DMS79 treated with DMSO at 0.1 percent for 48 hours (cell line): ENCODE measurements around the gene PLXNC1.

Source experiments
- DNase-seq: peaks from one replicate; lab custom pipeline; 2025; lab: John Stamatoyannopoulos, UW

The PLXNC1 gene

GRCh38 chr12:94266796-94267536, 118.6 kb downstream of the PLXNC1 start:
- no peak for DNase-seq

DNA sequence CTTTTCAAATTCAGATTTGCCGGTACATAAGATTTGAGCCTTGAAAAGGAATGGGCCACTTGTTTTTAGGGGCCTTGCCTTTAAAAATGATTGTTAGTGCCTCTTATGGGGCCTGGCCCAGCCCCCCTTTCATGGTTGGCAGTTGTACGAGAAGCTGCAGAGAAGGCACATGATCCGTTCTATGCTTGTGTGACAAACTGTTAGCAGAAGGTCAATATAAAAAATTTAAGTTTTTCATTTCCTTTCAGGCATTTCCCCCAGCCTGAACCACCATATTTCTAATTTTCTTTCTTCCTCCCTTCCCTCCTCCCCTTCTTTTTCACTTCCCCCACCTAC, 119.1 kb downstream of the PLXNC1 start:
- DNase-seq, result peak; percentile 22

DNA sequence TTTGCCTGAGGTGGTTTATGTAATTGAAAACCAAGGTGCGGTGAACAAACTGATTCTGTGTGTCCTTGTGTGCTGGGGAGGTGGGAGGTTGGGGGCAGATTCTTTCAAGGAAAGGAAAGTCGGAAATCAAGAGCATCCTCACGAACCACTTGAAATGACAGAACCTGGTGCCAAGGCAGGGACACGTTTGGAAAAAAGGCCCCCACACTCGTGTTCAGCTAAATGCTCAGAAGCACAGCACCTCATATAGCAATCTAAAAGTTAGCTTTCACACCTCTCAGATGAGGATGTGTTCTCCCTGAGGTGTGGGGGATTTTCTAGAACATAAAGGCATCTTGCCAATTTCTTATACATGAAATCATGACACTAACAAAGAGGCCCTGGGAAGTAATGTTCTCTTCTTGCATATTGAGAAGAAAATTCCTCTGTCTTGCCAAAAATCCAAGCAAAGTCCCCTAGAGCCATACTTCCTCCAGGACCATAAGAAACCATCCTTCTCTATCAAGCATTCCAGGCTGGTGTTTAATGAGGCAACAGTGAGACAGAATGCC, 119.6 kb downstream of the PLXNC1 start:
- DNase-seq, result no peak

- no peak for DNase-seq
Observed at GRCh38 chr12:94269316-94269999, 121.1 kb downstream of the PLXNC1 start.

- no peak for DNase-seq
Observed at GRCh38 chr12:94271351-94271750, 123.0 kb downstream of the PLXNC1 start.

GRCh38 chr12:94272280-94272679, 123.9 kb downstream of the PLXNC1 start:
- no peak for DNase-seq

DNA sequence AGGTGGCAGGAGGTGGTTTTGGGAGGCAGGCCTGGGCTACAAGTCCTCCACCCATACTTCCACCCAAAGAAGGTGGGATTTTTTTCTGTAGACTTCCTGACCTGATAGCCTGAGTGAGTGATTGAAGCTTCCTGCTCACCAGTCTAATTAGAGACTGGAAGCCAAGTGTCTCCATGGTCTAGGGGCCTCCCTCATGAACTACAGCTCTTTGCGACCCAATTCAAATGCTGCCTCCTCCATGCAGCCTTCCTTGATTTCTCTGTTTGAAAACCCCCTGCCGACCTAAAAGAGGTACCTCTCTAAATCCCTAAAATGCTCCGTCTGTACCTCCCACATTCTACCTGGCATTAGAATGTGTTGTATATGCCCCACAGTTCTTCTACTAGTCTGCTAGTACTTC, 124.9 kb downstream of the PLXNC1 start:
- no peak for DNase-seq

DNA sequence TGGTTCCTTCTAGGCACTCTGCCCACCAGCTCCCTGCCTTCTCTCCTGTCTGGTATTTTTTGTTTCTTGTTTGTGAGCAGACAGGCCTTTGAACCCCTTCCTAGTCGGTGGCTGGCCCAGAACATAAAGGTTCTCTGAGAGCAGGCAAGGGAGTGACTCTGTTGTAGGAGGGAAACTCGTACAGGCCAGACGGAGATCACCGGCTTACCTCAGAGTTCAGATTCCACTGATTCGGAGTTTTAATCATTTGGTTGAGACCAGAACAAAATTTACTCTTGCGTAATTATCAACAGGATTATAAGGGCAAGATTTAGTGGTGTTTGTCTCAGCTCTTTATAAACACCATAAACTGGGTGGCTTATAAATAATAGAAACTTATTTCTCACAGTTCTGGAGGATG, 128.3 kb downstream of the PLXNC1 start:
- no peak for DNase-seq

DNA sequence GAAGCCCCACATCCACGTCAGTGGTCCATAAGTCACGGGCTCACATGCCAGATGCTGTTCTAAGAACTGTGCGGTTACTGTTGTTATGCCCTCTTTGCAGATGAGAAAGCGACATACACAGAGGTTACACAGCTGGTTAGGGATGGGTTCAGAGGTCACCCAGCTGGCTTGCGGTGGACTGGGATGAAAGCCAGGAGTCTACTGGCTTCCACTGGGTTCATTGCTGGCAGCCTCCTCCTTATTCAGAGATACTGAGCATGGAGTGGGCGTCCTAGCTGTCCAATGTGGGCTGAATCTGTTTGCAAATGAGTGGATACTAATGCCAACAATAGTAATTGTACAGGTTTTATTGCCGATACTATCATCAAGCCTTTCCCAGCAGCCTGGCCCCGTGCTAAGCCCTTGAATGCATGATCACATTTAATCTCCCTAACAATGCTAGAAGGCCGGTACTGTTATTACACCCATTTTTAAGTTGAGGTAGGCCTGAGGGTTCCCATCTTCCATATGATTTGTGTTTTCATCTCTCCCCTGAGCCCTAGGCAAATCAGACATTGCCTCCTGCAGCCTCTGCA, 129.1 kb downstream of the PLXNC1 start:
- DNase-seq, result no peak

DNA sequence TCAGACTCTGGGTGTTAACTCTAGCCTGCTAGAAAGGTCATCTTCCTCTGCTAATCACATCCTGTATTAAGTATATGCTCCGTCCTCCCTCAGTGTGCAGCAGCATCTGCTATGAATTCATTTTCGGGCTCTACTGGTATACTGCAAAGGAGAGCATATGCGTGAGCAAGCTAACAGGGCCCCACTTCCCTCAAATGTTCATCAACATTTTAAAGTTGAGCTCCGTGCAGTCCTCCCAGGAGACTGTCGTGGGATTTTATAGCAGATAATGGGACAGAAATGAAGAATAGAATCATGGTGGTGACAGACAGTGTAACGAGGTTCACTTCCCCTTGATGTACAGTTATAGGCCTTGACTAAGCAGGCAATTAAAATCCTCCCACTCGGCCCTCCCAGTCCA, 131.7 kb downstream of the PLXNC1 start:
- no peak for DNase-seq

DNA sequence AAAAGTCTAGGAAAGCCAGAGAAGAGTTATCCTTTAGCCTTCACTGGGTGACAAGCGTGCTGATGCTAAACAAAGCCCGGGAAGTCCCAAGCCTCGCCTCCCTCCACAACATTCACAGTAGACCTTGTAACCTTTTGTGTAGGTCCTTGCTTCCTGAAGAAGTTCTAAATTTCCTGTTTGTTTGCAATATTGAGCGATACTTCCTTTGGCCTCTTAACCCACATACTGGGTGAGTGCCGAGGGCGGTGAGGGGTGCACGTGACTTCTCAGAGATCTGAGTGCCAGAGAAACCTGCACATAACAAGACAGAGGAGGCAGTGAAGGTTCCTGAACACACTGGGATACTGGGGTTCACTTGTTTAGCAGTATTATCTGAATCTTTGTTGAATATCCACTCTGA, 134.3 kb downstream of the PLXNC1 start:
- no peak for DNase-seq

DNA sequence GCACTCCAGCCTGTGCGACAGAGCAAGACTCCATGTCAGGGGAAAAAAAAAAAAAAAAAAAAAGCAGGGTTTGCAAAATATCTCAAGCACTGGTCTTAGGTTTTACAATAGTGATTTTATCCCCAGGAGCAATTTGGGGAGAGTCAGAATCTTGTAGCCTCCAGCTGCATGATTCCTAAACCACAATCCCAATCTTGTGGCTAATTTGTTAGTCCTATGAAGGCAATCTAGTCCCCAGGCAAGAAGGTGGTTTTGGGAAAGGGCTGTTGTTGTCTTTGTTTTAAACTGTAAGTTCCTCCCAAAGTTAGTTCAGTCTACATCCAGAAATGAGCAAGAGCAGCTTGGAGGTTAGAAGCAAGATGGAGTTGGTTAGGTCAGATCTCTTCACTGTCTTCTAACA, 135.7 kb downstream of the PLXNC1 start:
- no peak for DNase-seq

DNA sequence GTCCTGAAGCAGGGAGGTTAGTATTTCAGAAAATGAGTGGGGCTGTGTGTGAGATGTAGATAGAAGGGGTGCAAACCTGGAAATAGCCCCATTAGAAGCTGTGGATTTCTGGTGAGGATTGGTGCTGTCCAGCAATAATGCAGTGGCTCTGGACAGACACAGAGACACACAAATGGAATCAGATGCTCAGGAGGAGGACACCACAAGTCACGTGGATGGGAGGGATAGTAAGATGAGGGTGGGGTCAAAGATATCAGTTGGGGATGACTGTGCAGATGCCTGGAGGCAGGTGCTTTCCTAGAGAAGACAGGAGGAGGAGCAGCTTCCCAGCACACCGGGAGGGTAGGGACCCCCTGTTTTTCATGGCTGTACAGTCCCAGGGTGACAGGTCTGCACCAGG, 136.5 kb downstream of the PLXNC1 start:
- no peak for DNase-seq

- DNase-seq, result no peak
Observed at GRCh38 chr12:94285943-94286582, 137.7 kb downstream of the PLXNC1 start.

DNA sequence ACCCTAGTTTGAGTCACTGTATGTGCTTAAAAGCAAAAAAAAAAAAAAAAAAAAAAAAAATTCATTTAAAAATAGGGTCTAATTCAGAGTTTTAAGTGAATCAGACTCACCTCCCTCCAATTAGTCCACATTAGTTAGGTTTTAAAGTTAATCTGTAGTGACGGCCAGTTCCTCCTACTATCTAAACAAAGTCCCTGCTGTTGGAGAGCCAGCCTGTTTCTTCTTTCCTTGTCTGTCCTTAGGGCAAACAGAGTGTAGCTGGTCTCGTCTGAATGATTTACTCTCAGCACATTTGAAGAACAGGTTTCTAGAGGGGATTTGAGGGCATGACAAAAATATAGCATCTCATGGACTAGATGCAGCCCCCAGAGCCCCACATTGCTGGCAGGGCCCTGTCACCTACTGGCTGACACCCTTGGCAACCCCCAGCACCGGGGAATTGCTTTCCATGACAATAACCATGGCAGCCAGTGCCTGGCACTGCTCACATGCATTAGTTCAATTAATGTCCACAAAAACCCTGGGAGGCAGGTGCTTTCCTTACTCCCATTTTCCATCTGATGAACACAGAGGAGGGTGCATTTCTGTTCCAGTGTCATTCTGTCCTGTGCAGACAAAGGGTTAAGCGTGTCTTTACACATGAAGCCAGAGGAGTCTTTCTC, 138.3 kb downstream of the PLXNC1 start:
- DNase-seq, result no peak

DNA sequence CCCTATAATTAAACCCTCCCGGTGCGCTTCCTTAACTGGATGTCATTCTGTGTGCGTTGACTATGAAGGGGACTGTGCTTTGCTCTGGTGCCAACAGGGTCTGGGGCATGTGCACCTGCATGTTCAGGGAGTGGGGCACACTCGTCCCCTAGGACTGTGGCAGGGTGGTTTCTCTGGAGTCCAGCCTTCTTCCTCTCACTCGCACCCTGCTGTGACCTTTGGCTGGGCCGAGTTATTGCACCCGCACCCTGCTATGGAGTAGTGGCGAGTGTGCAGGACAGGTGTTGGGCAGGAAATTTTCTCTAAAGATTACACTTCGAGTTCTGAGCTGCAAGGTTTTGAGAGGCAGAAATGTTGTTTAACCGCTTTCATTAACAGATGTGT, 138.9 kb downstream of the PLXNC1 start:
- no peak for DNase-seq

DNA sequence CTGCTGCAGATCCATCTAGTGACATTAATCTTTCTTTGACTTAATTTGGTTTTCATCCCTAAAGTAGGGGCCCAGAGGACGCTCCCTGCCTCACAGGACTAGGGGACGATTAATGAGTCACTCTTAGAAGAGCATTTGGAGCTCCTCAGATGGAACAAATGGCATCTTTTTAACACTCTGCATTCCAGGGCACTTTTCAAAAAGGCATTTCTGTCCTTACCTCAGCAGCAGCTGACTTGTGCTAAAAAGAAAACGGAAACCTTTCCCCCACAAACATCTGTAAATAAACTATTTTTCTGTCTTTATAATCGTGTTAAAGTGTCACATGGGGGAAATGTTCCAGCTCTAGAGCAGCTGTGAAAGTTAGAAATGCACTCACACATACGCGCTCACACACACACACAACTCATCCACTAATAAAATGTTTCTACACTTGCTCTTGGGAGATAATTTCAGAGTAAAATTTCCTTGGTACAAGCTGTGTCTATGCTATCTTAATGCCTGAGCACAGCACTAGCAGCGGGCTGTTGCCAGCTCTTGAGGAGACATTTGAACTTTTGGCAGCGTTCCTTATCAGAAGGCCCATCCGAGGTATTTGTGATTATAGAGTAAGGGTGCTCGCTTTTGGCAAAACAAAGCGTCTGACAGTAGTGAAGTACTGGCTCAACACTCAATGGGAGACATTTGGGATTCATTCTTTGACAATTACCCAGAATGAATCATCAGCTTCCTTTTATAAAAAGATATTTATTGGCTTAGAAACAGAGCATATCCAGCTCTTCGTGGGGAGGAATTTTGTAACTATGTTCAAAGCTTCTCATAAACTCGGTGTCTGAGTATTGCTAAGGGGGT, 141.3 kb downstream of the PLXNC1 start:
- DNase-seq, result peak; percentile 83

- DNase-seq, result no peak
Observed at GRCh38 chr12:94290353-94290752, 142.0 kb downstream of the PLXNC1 start.

DNA sequence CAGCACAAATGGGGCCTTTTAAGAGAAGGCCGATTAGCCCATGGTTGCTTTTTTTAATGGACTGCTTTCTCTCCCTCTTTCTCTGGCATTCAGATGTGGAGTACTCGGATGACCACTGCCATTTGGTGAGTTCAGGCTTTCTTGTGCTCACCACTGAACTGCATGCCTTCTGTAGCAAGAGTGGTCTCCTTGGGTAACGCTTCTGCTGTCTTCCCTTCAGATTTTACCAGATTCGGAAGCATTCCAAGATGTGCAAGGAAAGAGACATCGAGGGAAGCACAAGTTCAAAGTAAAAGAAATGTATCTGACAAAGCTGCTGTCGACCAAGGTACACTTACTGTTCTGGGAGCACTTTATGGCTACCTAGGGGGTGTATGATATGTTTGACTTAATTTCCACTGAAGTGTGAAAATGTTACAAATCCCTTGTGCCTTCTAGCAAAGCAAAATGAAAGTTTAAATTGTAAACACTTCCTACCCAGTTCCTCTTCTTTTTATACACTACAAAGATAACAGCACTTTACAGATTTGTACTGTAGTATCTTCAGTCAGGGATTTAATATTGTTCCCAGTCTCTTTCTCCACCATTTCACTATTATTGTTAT, 148.8 kb downstream of the PLXNC1 start:
- DNase-seq, result no peak

- DNase-seq, result no peak
Observed at GRCh38 chr12:94297876-94298505, 149.6 kb downstream of the PLXNC1 start.
